ENCODE results near the gene ATP5ME.

Gene ATP5ME

GRCh38 chr4:654503-654845 is 19.6 kb downstream of the ATP5ME start:
- Histone ChIP-seq H3K27me3 (ENCODE audit: control insufficient read depth, low read length) (no peaks in the 10 kb centered on the region), H3K4me1 (ENCODE audit: control insufficient read depth, low read length) (no peaks in the 10 kb centered on the region), H4K20me1 (ENCODE audit: control insufficient read depth, insufficient read depth, low read depth, low read length) (no peaks in the 10 kb centered on the region), H3F3A (ENCODE audit: control insufficient read depth, insufficient read depth) (no peaks in the 10 kb centered on the region), H3K36me3 (ENCODE audit: control insufficient read depth, low read length) (no peaks in the 10 kb centered on the region), H3K27ac (ENCODE audit: low read depth, low read length) (no peak overlapping the region), H3K79me2 (ENCODE audit: control insufficient read depth, low read length) (no peaks in the 10 kb centered on the region), H3K9me2 (replicated peaks; ENCODE audit: control insufficient read depth, low read length) (no peaks in the 10 kb centered on the region), H3K4me3 (ENCODE audit: low read length) (no peak overlapping the region), H3K4me2 (ENCODE audit: low read length) (no peak overlapping the region), H3K9me3 (ENCODE audit: control insufficient read depth, insufficient read depth, low read length) (peaks cover 11% of the 10 kb centered on the region; the same call in 1 of the 2 replicates)
- no peak for TF ChIP-seq CTCF (IDR thresholded peaks at IDR 0.05; ENCODE audit: low read depth, low read length, poor library complexity, severe bottlenecking)
- no peak for TF ChIP-seq EZH2phosphoT487 (IDR thresholded peaks at IDR 0.05; ENCODE audit: borderline replicate concordance, low read length)

- H3K36me3 ChIP-seq (ENCODE audit: control insufficient read depth, low read length), result no peaks in the 10 kb centered on the region
- H3F3A ChIP-seq (ENCODE audit: control insufficient read depth, insufficient read depth), result no peaks in the 10 kb centered on the region
- no peak overlapping the region for H3K4me2 ChIP-seq (ENCODE audit: low read length)
- no peak overlapping the region for H3K27ac ChIP-seq (ENCODE audit: low read depth, low read length)
- H3K4me1 ChIP-seq (ENCODE audit: control insufficient read depth, low read length), result no peaks in the 10 kb centered on the region
- no peaks in the 10 kb centered on the region for H4K20me1 ChIP-seq (ENCODE audit: control insufficient read depth, insufficient read depth, low read depth, low read length)
- no peaks in the 10 kb centered on the region for H3K9me2 ChIP-seq (replicated peaks; ENCODE audit: control insufficient read depth, low read length)
- peaks cover 7% of the 10 kb centered on the region; the same call in 1 of the 2 replicates for H3K9me3 ChIP-seq (ENCODE audit: control insufficient read depth, insufficient read depth, low read length)
- TF ChIP-seq EZH2phosphoT487 (IDR thresholded peaks at IDR 0.05; ENCODE audit: borderline replicate concordance, low read length), result no peak
- TF ChIP-seq CTCF (IDR thresholded peaks at IDR 0.05; ENCODE audit: low read depth, low read length, poor library complexity, severe bottlenecking), result no peak
- no peak overlapping the region for H3K4me3 ChIP-seq (ENCODE audit: low read length)
- no peaks in the 10 kb centered on the region for H3K79me2 ChIP-seq (ENCODE audit: control insufficient read depth, low read length)
- H3K27me3 ChIP-seq (ENCODE audit: control insufficient read depth, low read length), result no peaks in the 10 kb centered on the region
These were observed 20.1 kb downstream of the ATP5ME start for GRCh38 chr4:653831-654502.

- H3K79me2 ChIP-seq (ENCODE audit: control insufficient read depth, low read length), result no peaks in the 10 kb centered on the region
- H3K9me3 ChIP-seq (ENCODE audit: control insufficient read depth, insufficient read depth, low read length), result peaks cover 4% of the 10 kb centered on the region; the same call in 1 of the 2 replicates
- H3K9me2 ChIP-seq (replicated peaks; ENCODE audit: control insufficient read depth, low read length), result no peaks in the 10 kb centered on the region
- no peak overlapping the region for H3K27ac ChIP-seq (ENCODE audit: low read depth, low read length)
- H3K4me1 ChIP-seq (ENCODE audit: control insufficient read depth, low read length), result no peaks in the 10 kb centered on the region
- no peaks in the 10 kb centered on the region for H3K36me3 ChIP-seq (ENCODE audit: control insufficient read depth, low read length)
- H4K20me1 ChIP-seq (ENCODE audit: control insufficient read depth, insufficient read depth, low read depth, low read length), result no peaks in the 10 kb centered on the region
- no peaks in the 10 kb centered on the region for H3K27me3 ChIP-seq (ENCODE audit: control insufficient read depth, low read length)
- no peak overlapping the region for H3K4me2 ChIP-seq (ENCODE audit: low read length)
- H3K4me3 ChIP-seq (ENCODE audit: low read length), result no peak overlapping the region
- H3F3A ChIP-seq (ENCODE audit: control insufficient read depth, insufficient read depth), result no peaks in the 10 kb centered on the region
- TF ChIP-seq EZH2phosphoT487 (IDR thresholded peaks at IDR 0.05; ENCODE audit: borderline replicate concordance, low read length) (no peak), CTCF (IDR thresholded peaks at IDR 0.05; ENCODE audit: low read depth, low read length, poor library complexity, severe bottlenecking) (no peak)
These were observed 20.8 kb downstream of the ATP5ME start for GRCh38 chr4:653080-653821.

All from DOHH2 (cell line).